ENCODE data around the gene PER2. TPM values are rescaled to one million over a fixed set of nuclear protein-coding genes. Genes with fewer than 3 reads are reported as not detected.

Gene PER2
- total and polyA plus RNA-seq, 2 donors (not counting 3 experiments of a cell fraction or from before 2014, with no cell fraction given), result 0.86 to 3.8 TPM

DNA sequence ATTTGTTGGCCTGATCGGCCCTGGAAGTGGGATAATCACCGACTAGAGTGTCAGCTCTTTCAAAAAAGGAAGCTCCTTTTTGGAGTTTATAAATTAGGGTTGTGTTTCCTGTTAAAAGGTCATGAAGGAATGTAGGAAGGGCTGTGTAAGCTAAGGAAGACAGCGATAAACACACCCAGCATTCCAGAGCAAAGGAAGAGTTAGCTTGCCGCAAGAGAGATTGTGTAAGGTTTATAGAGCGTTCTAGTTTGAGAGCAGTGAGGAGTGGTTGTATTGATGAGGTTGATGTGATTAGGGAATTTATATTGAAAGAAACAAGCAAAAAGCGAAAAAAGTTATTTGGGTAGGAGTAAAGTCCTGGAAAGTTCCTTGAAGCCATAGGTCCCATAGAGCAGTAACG lies 81.4 kb downstream of the PER2 start:
- H3K4me1 ChIP-seq (ENCODE audit: control insufficient read depth, extremely low read depth, insufficient read depth, low read length), result peaks cover 4% of the 10 kb centered on the region
- ChIA-PET POLR2A (no interaction called here), CTCF (interaction anchor here (1.6 kb wide), 1 partner anchor 56 kb away, joined by 5 read pairs; no protein-coding TSS in a partner anchor)
- no peaks in the 10 kb centered on the region for H3K36me3 ChIP-seq (ENCODE audit: control insufficient read depth in 2 of 2, extremely low read depth in 1 of 2, insufficient read depth in 2 of 2, low read length in 2 of 2)
- dilution Hi-C loops (cut with MboI; ENCODE audit: extremely low pct_ligation_motif_present, low sequenced_read_pairs) (no loop called here), intact Hi-C loops (cut with micrococcal nuclease) (no loop called here)
- H4K20me1 ChIP-seq (replicated peaks; ENCODE audit: control insufficient read depth, extremely low read depth, insufficient read depth, low read length), result no peaks in the 10 kb centered on the region
- TF ChIP-seq MYC (IDR thresholded peaks at IDR 0.05; ENCODE audit: low read depth, low read length) (no peak), EZH2 (IDR thresholded peaks at IDR 0.05; ENCODE audit: borderline replicate concordance, low read depth, low read length, severe bottlenecking) (no peak), FOS (IDR thresholded peaks at IDR 0.05; ENCODE audit: borderline replicate concordance, insufficient read depth, low read length) (no peak), GATA2 (IDR thresholded peaks at IDR 0.05; ENCODE audit: insufficient read depth, insufficient read length, low read depth, low read length) (no peak), JUN (IDR thresholded peaks at IDR 0.05; ENCODE audit: borderline replicate concordance, insufficient read depth, insufficient read length, low read depth) (no peak), POLR2AphosphoS5 (IDR thresholded peaks at IDR 0.05; ENCODE audit: insufficient read depth, low read depth, low read length) (no peak)
- TF ChIP-seq, protein P1, sequence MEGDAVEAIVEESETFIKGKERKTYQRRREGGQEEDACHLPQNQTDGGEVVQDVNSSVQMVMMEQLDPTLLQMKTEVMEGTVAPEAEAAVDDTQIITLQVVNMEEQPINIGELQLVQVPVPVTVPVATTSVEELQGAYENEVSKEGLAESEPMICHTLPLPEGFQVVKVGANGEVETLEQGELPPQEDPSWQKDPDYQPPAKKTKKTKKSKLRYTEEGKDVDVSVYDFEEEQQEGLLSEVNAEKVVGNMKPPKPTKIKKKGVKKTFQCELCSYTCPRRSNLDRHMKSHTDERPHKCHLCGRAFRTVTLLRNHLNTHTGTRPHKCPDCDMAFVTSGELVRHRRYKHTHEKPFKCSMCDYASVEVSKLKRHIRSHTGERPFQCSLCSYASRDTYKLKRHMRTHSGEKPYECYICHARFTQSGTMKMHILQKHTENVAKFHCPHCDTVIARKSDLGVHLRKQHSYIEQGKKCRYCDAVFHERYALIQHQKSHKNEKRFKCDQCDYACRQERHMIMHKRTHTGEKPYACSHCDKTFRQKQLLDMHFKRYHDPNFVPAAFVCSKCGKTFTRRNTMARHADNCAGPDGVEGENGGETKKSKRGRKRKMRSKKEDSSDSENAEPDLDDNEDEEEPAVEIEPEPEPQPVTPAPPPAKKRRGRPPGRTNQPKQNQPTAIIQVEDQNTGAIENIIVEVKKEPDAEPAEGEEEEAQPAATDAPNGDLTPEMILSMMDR (IDR thresholded peaks at IDR 0.05; ENCODE audit: extremely low read depth in 1 of 2, insufficient read depth in 1 of 2, low read depth in 1 of 2, low read length in 2 of 2), result no peak
- TF ChIP-seq, protein P2, sequence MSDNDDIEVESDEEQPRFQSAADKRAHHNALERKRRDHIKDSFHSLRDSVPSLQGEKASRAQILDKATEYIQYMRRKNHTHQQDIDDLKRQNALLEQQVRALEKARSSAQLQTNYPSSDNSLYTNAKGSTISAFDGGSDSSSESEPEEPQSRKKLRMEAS (IDR thresholded peaks at IDR 0.05; ENCODE audit: insufficient read depth, insufficient read length), result no peak
- H2AFZ ChIP-seq (ENCODE audit: low read depth, low read length), result no peak overlapping the region
- FAIRE-seq (no peak), DNase-seq (ENCODE audit: low read depth, low spot score) (no peak)
- no peak overlapping the region for H3K4me3 ChIP-seq (replicated peaks in 1 of 3; ENCODE audit: insufficient read depth in 1 of 3, low read depth in 1 of 3, low read length in 3 of 3)
- peaks cover 21 to 25% of the 10 kb centered on the region in 2 experiments for H3K27me3 ChIP-seq (ENCODE audit: control insufficient read depth in 2 of 2, insufficient read depth in 2 of 2, low read length in 2 of 2)
- BruUV-seq (replicated peaks), result no TSS peak
- H3K79me2 ChIP-seq (ENCODE audit: control insufficient read depth, insufficient read depth, low read length), result peaks cover 14% of the 10 kb centered on the region
- H3K9ac ChIP-seq (replicated peaks; ENCODE audit: extremely low read depth, insufficient read depth, low read length), result no peak overlapping the region
- no peak overlapping the region for H3K27ac ChIP-seq (ENCODE audit: insufficient read depth, low read depth, low read length)
- no peak overlapping the region for H3K4me2 ChIP-seq (ENCODE audit: insufficient read depth, low read length)
- H3K9me1 ChIP-seq (replicated peaks; ENCODE audit: control insufficient read depth, extremely low read depth, insufficient read depth, low read length), result no peaks in the 10 kb centered on the region
- no peaks in the 10 kb centered on the region for H3K9me3 ChIP-seq (replicated peaks; ENCODE audit: control insufficient read depth, insufficient read depth, low read length)
